Sciatic nerve (tissue), 2 donors: Measurements from ENCODE around the gene KRTAP5-4. TPM values are rescaled to one million over a fixed set of nuclear protein-coding genes. Genes with fewer than 3 reads are reported as not detected.
"Not testable (repeated sequence)": the region's sequence is repeated elsewhere in the genome, so short reads cannot be mapped to it uniquely, and the experiment has no call there.

Experiments used
- ATAC-seq: fragments of 200-7000 bp; cut with Tn5 transposase; one replicate; pipeline ENCODE4 v1.9.1; 2020; ENCODE audit warnings: mild to moderate bottlenecking, moderate library complexity
- DNase-seq: peaks from one replicate; pipeline ENCODE4 v3.0.0-alpha.2; 2020; ENCODE audit warnings: low spot score
- intact Hi-C: fragments of 100-400 bp; cut with DNase I; formaldehyde crosslinking; loops from one replicate; pipeline ENCODE4 v1.14.2; 2022
- total RNA-seq: library from RNA; stranded (reverse); fragmentation: NEBNext Ultra II Directional; extraction: Animal tissue kit (Norgen Biotek cat#: 25700); gene quantifications from one replicate; pipeline ENCODE4 v1.2.1, GENCODE V29; 2021
- donor health status: DM: no; HTN: no; CAD: no.
- donor health status: DM: no; HTN: no; CAD: no.

KRTAP5-4 gene
- total RNA-seq, 1 donor from 2014 or later, result not detected

DNA sequence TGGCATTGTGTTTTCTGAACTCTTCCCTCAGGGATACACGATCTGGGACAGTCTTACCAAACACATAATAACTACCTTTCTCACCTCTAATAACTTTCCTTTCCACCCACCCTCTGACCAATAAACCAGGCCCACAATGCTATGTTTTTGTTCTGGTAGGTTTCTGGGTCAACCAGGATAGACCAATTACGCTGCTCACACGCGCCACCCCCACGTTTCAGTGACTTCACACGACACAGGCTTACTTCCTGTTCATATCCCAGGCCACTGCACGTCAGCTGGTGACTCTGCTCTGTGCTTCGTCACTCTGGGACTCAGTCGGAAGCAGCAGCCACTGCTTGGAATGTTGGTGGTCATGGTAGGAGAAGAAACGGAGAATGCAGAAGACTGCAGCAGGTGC is 2.5 kb downstream of the KRTAP5-4 start:
- DNase-seq, result no peak
- ATAC-seq, result no peak
- intact Hi-C loops, result no loop called here

DNA sequence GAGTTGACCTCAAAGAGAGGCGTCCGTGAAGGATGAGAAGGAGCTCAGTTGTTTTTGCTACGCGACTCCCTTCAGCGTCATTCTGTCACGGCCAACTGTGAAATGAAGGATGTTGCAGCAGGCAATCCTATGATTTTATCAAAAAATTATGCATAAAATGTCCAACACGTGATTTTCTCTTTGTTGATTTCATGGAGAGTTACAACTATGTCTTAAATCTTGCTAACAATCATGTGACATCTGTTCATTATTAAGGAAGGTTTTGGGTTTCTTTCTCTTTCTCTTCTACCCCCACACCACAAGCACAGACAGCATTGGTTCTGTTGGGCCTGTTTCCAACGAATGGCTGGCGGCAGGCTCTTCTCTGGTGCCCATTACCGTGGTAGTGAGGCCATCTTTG is 3.7 kb downstream of the KRTAP5-4 start:
- intact Hi-C loops, result no loop called here
- DNase-seq (no peak), ATAC-seq (no peak)

DNA sequence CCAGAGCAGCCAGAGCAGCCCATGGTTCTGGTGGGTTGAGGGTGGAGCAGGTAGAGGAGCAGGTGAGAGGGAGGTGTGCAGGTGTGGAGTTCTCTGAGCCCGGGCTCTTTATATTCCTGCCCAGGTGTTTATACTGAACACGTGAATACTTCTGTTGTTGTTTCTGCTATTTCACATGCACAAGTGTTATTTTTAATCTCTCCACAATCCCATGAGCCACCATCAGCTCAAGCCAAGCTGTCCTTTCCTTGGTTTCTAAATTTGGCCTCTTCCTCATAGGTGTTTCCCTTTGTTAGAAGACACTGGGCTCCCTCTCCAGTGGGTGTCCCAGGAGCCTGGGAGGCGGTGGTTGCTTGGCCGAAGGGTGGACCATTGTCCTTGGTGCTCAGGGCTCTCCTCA is 13.6 kb downstream of the KRTAP5-4 start, which contains the start of gene KRTAP5-3:
Gene KRTAP5-3 (minus strand): TSS at position 101 of the 400 bp plus-strand sequence. CDS start 78 bp downstream, at position 23.
- intact Hi-C loops, result no loop called here
- no peak for ATAC-seq
- no peak for DNase-seq

DNA sequence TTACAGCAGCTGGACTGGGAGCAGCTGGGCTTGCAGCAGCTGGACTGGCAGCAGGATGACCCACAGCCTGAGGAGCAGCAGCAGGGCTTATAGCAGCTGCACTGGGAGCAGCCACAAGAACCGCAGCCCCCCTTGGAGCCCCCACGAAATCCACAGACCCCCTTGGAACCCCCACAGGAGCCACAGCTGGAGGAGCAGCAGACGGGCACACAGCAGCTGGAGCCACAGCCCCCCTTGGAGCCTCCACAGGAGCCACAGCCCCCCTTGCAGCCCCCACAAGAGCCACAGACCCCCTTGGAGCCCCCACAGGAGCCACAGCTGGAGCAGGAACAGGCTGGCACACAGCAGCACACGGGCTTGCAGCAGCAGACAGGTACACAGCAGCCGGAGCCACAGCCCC is 14.0 kb downstream of the KRTAP5-4 start:
- ATAC-seq, DNase-seq, intact Hi-C loops: not testable (repeated sequence)

DNA sequence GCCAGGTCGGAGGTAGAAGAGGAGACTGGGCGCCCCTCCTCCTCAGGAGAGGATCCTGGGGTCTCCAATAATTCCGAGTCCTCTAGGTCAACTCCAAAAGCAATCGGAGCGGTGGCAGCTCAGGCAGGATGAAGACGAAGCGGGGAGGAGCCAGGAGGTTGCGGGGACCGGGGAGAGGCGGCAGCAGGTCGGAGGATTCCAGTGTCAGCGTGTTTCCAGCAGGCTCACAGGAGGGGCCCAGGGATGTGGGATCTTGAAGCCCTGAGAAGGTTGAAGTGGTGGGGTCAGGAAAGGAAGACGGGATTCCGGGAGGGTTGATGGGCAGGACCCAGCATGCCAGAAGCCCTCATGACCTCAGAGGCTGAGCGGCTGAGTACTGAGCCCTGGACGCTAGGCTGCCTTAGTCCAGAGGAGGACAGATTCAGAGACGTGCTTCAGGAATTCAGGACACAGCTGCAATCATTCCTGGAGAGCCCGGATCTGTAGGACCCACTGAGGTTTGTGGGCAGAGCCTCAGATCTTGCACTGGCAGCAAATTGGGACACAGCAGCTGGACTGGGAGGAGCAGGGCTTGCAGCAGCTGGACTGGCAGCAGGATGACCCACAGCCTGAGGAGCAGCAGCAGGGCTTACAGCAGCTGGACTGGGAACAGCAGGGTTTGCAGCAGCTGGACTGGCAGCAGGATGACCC is 14.6 kb downstream of the KRTAP5-4 start:
- DNase-seq, intact Hi-C loops, ATAC-seq: not testable (repeated sequence)

DNA sequence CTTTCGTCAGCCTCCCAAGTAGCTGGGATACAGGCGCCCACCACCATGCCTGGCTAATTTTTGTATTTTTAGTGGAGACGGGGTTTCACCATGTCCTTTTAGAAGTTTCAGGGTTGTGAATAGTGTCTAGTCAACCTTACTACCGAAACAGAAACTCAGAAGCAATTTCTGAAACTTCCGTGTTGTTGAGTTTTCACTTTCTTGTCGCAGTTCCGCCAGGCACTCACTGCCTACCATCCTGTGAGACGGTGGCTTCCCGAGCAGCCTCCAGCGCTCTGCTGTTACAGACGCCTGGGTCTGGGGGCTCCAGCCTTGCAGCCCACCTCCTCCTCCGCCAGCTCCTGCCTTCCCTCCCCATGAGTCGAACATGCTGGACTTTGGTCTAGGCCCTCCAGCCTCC is 16.0 kb downstream of the KRTAP5-4 start:
- intact Hi-C loops, ATAC-seq, DNase-seq: not testable (repeated sequence)

DNA sequence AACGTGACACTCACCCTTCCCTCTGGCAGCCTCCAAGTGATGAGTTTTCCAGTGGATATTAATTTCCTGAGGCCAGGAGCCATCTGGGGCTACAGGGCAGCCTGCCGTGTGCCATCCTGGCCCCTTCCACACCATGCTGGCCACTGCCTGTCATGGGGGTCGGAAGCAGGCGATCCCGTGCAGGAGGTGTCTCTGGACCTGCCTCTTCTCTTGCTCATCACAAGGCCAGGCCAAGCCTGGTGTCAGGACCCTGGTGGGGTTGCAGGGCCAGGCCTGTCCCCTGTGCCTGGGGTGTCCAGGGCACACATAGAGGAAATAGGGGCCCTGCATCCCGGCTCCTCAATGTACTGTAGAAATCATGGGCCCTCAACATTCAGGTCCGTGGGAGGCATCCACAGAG is 17.2 kb downstream of the KRTAP5-4 start:
- ATAC-seq (no peak), DNase-seq (no peak)
- intact Hi-C loops, result no loop called here

DNA sequence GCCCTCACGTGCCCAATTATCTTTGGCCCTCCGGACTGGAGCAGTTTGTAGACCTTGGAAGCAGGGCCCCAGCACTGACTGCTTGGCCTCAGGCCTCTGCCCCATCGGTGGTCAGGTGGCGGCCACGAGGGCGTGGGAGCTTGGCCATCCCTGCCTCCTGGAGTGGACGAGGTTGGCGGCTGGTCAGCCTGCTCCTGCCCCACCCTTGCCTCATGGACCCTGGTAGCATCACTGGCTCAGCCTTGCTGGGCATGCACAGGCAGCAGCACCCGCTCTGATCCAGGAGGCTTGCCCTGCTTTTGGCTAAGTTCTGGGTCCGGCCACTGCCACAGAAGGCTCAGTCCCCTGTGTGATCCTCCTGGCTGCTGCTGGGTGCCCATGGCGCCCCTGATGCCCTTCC is 17.8 kb downstream of the KRTAP5-4 start:
- ATAC-seq (no peak), DNase-seq (no peak)
- intact Hi-C loops, result no loop called here

DNA sequence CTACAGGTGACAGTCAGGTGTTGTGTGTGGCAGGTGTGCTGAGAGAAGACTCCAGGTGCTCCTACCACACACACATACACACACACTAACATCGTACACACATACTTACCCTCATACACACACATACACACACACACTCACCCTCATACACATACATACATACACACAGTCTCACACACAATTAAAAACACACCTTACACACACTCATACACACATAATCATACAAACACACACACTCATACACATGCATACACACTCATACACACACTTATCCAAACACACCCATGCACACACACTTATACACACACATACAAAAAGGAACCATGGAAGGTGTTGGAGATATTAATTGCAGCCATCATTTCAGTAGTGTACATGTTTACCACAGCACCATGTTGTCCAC is 18.3 kb downstream of the KRTAP5-4 start:
- ATAC-seq, result no peak
- intact Hi-C loops, result no loop called here
- no peak for DNase-seq

DNA sequence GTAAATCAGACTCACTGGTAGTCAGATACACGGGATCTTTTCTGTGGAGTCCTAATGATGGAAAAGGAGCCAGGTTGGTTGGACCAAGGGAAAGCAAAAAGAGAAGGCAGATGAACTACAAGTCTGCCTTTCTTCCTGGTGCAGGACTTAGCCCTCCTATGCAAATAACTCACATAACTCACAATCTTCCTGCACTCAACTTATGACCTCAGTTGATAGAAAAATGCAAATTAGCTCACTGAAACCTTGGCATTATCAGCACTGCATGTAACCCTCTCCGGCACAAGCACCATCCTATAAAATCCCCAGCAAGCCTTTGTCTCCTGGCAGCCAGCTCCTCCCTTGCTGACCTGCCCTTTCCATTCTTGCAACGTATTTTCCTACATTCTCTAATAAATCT is 20.3 kb downstream of the KRTAP5-4 start:
- DNase-seq, intact Hi-C loops, ATAC-seq: not testable (repeated sequence)

DNA sequence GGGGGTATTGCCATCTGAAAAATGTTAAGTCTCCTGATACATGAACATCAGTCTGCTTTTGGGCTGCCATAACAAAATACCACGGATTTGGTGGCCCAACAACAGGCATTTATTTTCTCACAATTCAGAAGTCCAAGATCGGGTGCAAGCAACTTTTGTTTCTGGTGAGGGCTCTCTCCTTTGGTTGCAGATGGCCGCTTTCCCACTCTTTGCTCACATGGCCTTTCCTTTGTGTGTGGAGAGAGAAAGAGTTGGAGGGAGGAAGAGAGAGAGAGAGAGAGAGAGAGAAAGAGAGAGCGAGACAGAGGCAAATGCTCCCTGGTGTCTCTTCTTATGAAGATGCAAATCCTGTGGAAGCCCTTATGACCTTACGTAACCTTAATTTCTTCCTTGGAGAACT is 21.3 kb downstream of the KRTAP5-4 start:
- DNase-seq (no peak), ATAC-seq (no peak)
- intact Hi-C loops, result no loop called here

DNA sequence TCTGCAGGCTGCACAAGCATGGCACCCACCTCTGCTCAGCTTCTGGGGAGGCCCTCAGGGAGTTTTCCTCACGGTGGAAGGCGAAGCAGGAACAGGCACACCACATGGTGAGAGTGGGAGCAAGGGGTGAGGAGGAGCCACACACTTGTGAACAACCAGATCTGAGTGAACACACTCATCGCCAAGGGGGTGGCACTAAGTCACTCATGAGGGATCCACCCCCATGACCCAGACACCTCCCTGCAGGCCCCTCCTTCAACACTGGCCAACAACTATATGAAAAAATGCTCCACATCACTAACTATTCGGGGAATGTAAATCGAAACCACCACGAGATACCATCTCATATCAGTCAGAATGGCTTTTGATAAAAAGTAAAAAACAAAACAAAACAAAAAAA is 23.1 kb downstream of the KRTAP5-4 start:
- ATAC-seq (no peak), DNase-seq (no peak)
- intact Hi-C loops, result no loop called here

DNA sequence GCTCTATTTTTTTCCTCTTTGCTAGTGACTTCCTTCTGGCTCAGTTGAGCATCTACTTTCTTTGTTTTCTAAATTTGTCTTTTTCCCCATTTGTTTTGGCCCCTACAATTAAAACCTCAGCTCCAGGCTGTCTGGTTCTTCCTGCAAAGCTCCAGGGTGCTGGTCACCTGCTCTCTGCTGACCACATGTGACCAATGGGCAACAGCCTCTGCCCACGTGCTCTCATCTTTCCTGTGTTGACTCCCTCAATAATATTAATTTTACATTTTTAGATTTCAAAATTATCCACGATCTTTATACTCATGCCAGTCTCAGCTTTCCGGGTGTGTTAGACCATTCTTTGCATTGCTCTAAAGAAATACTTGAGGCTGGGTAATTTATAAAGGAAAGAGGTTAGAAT is 23.5 kb downstream of the KRTAP5-4 start:
- ATAC-seq, intact Hi-C loops, DNase-seq: not testable (repeated sequence)

DNA sequence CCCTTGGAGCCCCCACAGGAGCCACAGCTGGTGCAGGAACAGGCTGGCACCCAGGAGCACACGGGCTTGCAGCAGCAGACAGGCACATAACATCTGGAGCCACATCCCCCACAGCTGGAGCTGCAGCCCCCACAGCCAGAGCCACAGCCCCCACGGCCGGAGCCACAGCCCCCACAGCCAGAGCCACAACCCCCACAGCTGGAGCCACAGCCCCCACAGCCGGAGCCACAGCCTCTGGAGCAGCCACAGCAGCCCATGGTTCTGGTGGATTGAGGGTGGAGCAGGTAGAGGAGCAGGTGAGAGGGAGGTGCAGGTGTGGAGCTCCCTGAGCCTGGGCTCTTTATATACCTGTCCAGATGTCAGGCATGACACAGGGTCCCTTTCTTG is 24.0 kb downstream of the KRTAP5-4 start, which contains the start of gene KRTAP5-2:
Gene KRTAP5-2 (minus strand): TSS at position 301 of the 387 bp plus-strand sequence. CDS start 44 bp downstream, at position 257.
- DNase-seq, result no peak
- no peak for ATAC-seq
- intact Hi-C loops, result no loop called here

DNA sequence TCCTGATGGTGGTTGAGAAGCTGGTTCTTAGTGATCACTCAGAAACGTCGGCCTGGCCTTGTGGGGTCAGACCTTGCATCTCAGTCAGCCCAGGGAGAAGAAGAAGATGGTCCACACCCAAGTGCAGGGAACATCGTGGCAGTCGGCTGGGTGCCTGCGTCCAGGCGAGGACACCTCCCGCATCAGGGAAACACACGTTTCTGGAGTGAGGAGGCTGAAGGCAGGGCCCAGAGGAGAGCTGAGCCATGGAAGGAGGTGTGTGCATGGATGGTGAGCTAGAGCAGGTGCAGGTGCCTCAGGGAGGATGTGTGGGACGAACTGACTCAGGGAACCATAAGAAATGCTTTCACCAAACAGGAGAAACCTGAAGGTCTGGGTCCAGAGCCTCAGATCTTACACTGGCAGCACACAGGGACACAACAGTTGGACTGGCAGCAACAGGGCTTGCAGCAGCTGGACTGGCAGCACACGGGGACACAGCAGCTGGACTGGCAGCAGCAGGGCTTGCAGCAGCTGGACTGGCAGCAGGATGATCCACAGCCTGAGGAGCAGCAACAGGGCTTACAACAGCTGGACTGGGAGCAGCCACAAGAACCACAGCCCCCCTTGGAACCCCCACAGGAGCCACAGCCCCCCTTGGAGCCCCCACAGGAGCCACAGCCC is 24.5 kb downstream of the KRTAP5-4 start:
- intact Hi-C loops, result no loop called here
- ATAC-seq, result no peak
- DNase-seq, result no peak

DNA sequence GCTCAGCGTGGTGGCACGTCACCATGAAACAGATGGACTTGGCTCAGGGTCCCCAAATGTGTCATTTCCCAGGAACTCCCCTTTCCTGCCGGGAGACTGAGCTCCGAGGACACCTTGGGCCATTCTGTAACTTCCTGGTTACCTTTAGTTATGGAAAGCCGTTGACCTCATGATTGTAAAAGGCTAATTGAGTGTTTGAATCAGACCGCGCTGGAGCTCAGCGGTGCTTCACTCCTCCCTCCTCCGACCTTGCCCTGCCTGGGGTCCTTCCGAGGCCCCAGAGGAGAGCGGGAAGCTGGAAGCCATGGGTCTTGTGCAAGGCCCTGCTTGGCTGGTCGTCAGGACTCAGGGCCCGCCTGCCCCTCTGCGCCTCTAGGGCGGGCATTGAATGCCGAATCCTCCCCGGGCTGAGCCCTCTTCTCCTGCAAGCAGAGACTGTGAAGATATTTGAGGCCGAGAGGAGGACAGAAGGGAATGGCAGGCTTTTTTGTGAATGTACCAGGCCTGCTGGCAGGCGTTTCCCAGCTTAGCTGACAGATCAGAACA is 25.3 kb downstream of the KRTAP5-4 start:
- DNase-seq, intact Hi-C loops, ATAC-seq: not testable (repeated sequence)

DNA sequence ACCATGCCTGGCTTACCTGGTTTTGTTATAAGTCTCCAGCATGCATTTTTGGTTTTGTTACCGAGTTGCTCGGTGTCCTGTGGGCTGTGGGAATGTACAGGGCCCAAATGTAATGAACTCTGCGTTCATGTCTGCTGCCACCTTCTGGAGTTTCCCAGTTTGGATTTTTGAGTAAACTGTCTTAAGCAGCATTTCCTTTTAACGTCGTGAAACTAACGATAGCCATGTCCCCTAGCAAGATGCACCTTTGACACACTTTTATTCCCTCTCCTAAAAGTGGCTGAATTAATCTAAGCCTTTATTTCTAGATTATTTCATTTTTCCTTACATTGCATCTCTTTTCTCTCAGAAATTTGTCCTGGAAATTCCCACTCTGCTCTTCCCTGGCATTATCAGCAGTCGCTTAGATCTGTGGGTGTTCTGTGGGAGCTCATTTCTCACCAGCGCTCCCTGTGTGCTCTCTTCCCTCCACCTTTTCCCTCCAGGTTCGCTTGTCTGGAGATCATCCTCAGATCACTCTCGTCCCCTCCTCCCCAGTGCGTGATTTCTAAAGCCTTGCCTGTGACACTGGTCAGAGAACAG is 25.9 kb downstream of the KRTAP5-4 start:
- ATAC-seq, DNase-seq: not testable (repeated sequence)

DNA sequence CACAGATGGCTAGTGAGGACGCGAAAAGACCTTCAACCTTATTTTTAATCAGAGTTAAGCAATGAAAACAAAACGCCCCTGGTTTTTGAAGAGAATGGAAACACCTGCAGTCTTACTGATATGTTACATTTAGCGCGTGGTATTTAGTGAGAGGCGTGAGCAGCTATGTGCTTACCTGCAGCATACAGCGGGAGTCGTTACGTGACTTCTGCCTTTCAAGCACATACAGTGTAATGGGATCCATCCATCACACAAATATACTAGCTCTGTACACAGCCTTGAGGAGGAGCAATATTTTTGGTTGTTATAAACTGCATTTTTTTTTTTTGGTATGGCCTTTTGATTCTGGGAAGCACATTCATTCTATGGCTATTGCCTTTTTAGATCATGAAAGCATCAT is 29.3 kb downstream of the KRTAP5-4 start:
- no peak for DNase-seq
- ATAC-seq, result no peak
- intact Hi-C loops, result no loop called here

More for the DNA sequence above, 25.9 kb downstream of the KRTAP5-4 start:
- intact Hi-C loops, result not testable (repeated sequence)

DNA sequence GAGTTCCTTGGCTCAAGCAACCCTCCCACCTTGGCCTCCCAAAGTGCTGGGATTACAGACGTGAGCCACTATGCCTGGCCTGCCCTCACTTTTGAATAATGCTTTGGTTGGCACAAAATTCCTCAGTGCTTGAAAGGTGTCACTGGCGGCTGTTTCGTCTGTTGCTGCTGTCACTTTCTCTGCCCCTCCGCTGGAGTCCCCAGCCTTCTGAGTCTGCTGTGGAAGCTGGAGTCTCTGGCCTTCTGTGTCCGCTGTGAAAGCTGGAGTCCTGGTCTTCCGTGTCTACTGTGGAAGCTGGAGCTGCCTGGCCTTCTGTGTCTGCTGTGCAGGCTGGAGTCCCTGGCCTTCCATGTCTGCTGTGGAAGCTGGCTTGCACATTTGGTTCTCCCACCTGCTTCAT is 31.9 kb downstream of the KRTAP5-4 start:
- no peak for ATAC-seq
- intact Hi-C loops, result loop anchor here (10.0 kb wide), 1 partner anchor 385 kb away; no protein-coding TSS in a partner anchor
- no peak for DNase-seq
